Stimulated activated effector memory CD8-positive, alpha-beta T cell treated with anti-CD3 and anti-CD28 coated beads, Interleukin-12 subunit alpha, Interleukin-12 subunit beta, amount 100 ng/mL, for 72 hours (primary cell): ENCODE results near the gene CCDC6.
"Not testable (repeated sequence)": the region's sequence is repeated elsewhere in the genome, so short reads cannot be mapped to it uniquely, and the experiment has no call there.

Source experiments
- ATAC-seq: fragments of 150-1000 bp; cut with Tn5 transposase; 2 replicates; pipeline ENCODE4 v1.10.0; 2021
- DNase-seq, 2 donors: peaks; one replicate each; pipeline ENCODE4 v3.0.0; 2021 to 2022; ENCODE audit warnings: low spot score in 2 of 2
- H3K27ac Mint-ChIP-seq: one replicate; pipeline ENCODE4 v1.8.0; 2022; ENCODE audit warnings: mild to moderate bottlenecking, mixed read lengths
- H3K36me3 Mint-ChIP-seq: one replicate; pipeline ENCODE4 v1.8.0; 2022; ENCODE audit warnings: mild to moderate bottlenecking, mixed read lengths
- H3K4me1 Mint-ChIP-seq: one replicate; pipeline ENCODE4 v1.8.0; 2022; ENCODE audit warnings: mixed read lengths
- H3K4me3 Mint-ChIP-seq: one replicate; pipeline ENCODE4 v1.8.0; 2022; ENCODE audit warnings: mild to moderate bottlenecking, mixed read lengths
- H3K9me3 Mint-ChIP-seq: one replicate; pipeline ENCODE4 v1.8.0; 2022; ENCODE audit warnings: mixed read lengths

Gene CCDC6

GRCh38 chr10:59770689-59771088 lies 135.7 kb downstream of the CCDC6 start:
- no peaks in the 10 kb centered on the region for H3K4me1 Mint-ChIP-seq
- no peak overlapping the region for H3K4me3 Mint-ChIP-seq
- no peak overlapping the region for H3K27ac Mint-ChIP-seq
- H3K9me3 Mint-ChIP-seq: no peaks in the 10 kb centered on the region
- DNase-seq (no peak), ATAC-seq (no peak)
- no peaks in the 10 kb centered on the region for H3K36me3 Mint-ChIP-seq

GRCh38 chr10:59762505-59762904 lies 143.9 kb downstream of the CCDC6 start:
- DNase-seq (no peak), ATAC-seq (no peak)
- Mint-ChIP-seq H3K4me3 (no peak overlapping the region), H3K36me3 (no peaks in the 10 kb centered on the region), H3K9me3 (no peaks in the 10 kb centered on the region), H3K27ac (no peak overlapping the region), H3K4me1 (no peaks in the 10 kb centered on the region)

GRCh38 chr10:59757966-59758365 lies 148.4 kb downstream of the CCDC6 start:
- no peak for DNase-seq
- no peak for ATAC-seq
- no peak overlapping the region for H3K4me3 Mint-ChIP-seq
- H3K4me1 Mint-ChIP-seq: no peaks in the 10 kb centered on the region
- no peaks in the 10 kb centered on the region for H3K36me3 Mint-ChIP-seq
- no peaks in the 10 kb centered on the region for H3K9me3 Mint-ChIP-seq
- no peak overlapping the region for H3K27ac Mint-ChIP-seq

- Mint-ChIP-seq H3K27ac (no peak overlapping the region), H3K4me3 (no peak overlapping the region), H3K4me1 (no peaks in the 10 kb centered on the region), H3K36me3 (no peaks in the 10 kb centered on the region), H3K9me3 (no peaks in the 10 kb centered on the region)
- ATAC-seq: no peak
- DNase-seq: no peak
Observed at GRCh38 chr10:59754951-59755350, 151.4 kb downstream of the CCDC6 start.

- no peaks in the 10 kb centered on the region for H3K4me1 Mint-ChIP-seq
- H3K36me3 Mint-ChIP-seq: no peaks in the 10 kb centered on the region
- DNase-seq (no peak), ATAC-seq (no peak)
- H3K4me3 Mint-ChIP-seq: no peak within 1 kb of the TSS
- H3K27ac Mint-ChIP-seq: no peak within 1 kb of the TSS
- no peaks in the 10 kb centered on the region for H3K9me3 Mint-ChIP-seq
Observed at GRCh38 chr10:59753267-59753666, 153.1 kb downstream of the CCDC6 start, which contains the start of gene MRLN. TSS of gene MRLN (minus strand) at chr10:59753455.

- Mint-ChIP-seq H3K36me3 (no peaks in the 10 kb centered on the region), H3K4me1 (no peaks in the 10 kb centered on the region), H3K9me3 (no peaks in the 10 kb centered on the region), H3K4me3 (no peak overlapping the region), H3K27ac (no peak overlapping the region)
- no peak for DNase-seq
- ATAC-seq: no peak
Observed at GRCh38 chr10:59752278-59752940, 153.9 kb downstream of the CCDC6 start.

- DNase-seq (no peak), ATAC-seq (no peak)
- Mint-ChIP-seq H3K27ac (no peak overlapping the region), H3K9me3 (no peaks in the 10 kb centered on the region), H3K4me1 (no peaks in the 10 kb centered on the region), H3K4me3 (no peak overlapping the region), H3K36me3 (no peaks in the 10 kb centered on the region)
Observed at GRCh38 chr10:59750155-59750945, 156.0 kb downstream of the CCDC6 start.

GRCh38 chr10:59748834-59749233 lies 157.5 kb downstream of the CCDC6 start:
- DNase-seq (no peak), ATAC-seq (no peak)
- Mint-ChIP-seq H3K4me1 (no peaks in the 10 kb centered on the region), H3K27ac (no peak overlapping the region), H3K36me3 (no peaks in the 10 kb centered on the region), H3K9me3 (no peaks in the 10 kb centered on the region), H3K4me3 (no peak overlapping the region)

- Mint-ChIP-seq H3K4me3 (no peak overlapping the region), H3K9me3 (no peaks in the 10 kb centered on the region)
- ATAC-seq: no peak
Observed at GRCh38 chr10:59745163-59745650, 161.1 kb downstream of the CCDC6 start.

GRCh38 chr10:59744762-59745161 lies 161.6 kb downstream of the CCDC6 start:
- not testable (repeated sequence) for H3K4me1 Mint-ChIP-seq, H3K36me3 Mint-ChIP-seq, ATAC-seq

More at GRCh38 chr10:59745163-59745650, 161.1 kb downstream of the CCDC6 start:
- Mint-ChIP-seq H3K36me3 (no peaks in the 10 kb centered on the region), H3K4me1 (no peaks in the 10 kb centered on the region), H3K27ac (no peak overlapping the region)
- DNase-seq: no peak

GRCh38 chr10:59744156-59744555 lies 162.2 kb downstream of the CCDC6 start:
- H3K4me3 Mint-ChIP-seq, H3K27ac Mint-ChIP-seq, DNase-seq, H3K36me3 Mint-ChIP-seq, ATAC-seq, H3K4me1 Mint-ChIP-seq, H3K9me3 Mint-ChIP-seq: not testable (repeated sequence)

More at GRCh38 chr10:59744762-59745161, 161.6 kb downstream of the CCDC6 start:
- not testable (repeated sequence) for H3K4me3 Mint-ChIP-seq, H3K27ac Mint-ChIP-seq, DNase-seq, H3K9me3 Mint-ChIP-seq

- no peaks in the 10 kb centered on the region for H3K9me3 Mint-ChIP-seq
- H3K27ac Mint-ChIP-seq: no peak overlapping the region
- H3K4me1 Mint-ChIP-seq: no peaks in the 10 kb centered on the region
- ATAC-seq (no peak), DNase-seq (no peak)
- H3K36me3 Mint-ChIP-seq: no peaks in the 10 kb centered on the region
- no peak overlapping the region for H3K4me3 Mint-ChIP-seq
Observed at GRCh38 chr10:59741583-59741982, 164.8 kb downstream of the CCDC6 start.

- Mint-ChIP-seq H3K9me3 (no peaks in the 10 kb centered on the region), H3K36me3 (no peaks in the 10 kb centered on the region), H3K4me1 (no peaks in the 10 kb centered on the region), H3K4me3 (no peak overlapping the region), H3K27ac (no peak overlapping the region)
- ATAC-seq (no peak), DNase-seq (no peak)
Observed at GRCh38 chr10:59741048-59741447, 165.3 kb downstream of the CCDC6 start.
